Lower leg skin (tissue), 3 donors: ENCODE data around the gene RAPGEF6.

Source experiments
- POLR2A ChIP-seq, 2 donors: fragments of 450-650 bp; IDR thresholded peaks; one replicate each; pipeline ENCODE4 v1.6.1; 2016 to 2017; ENCODE audit warnings: antibody characterized with exemption in 2 of 2, mild to moderate bottlenecking in 1 of 2, moderate library complexity in 1 of 2
- TF ChIP-seq, protein P1 (sequence below), 3 donors: fragments of 450-650 bp; IDR thresholded peaks; one replicate each; pipeline ENCODE4 v1.5.1; 2016; ENCODE audit warnings: antibody characterized with exemption in 3 of 3, mild to moderate bottlenecking in 3 of 3, moderate library complexity in 2 of 3

DNA sequence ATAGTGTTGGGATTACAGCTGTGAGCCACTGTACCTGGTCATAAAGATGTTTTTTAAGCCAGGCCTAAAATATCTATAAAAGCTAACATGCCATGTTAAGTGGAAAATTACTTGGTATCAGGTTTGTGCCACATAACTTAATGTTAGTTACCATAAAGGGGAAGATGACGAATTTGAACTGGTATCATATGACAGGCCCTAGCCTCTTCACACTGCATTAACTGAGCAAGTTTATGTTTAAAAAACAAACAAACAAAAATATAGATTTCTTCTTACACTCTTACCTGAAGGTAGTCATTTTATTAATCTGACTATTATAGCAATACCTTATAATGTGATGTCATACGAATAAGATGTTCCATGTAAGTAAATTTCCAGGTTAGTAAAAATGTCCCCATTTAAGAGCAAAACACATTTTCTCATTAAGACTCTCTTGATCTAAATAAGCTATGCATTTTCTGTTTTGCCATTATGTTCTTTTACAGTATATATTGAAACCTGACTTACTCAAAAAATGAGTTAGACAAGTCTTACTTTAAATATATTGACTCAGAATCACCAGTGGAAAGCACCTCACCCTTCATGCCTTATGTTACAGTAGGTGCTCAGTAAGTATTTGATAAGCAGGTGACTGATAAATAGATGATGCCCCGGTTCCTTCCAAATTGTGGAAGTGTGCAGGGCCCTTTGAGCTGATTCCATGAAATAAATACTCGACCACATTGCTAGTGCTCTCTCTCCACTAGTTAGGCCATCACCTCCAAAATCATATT, 245.7 kb downstream of the RAPGEF6 start:
- TF ChIP-seq, protein P1, sequence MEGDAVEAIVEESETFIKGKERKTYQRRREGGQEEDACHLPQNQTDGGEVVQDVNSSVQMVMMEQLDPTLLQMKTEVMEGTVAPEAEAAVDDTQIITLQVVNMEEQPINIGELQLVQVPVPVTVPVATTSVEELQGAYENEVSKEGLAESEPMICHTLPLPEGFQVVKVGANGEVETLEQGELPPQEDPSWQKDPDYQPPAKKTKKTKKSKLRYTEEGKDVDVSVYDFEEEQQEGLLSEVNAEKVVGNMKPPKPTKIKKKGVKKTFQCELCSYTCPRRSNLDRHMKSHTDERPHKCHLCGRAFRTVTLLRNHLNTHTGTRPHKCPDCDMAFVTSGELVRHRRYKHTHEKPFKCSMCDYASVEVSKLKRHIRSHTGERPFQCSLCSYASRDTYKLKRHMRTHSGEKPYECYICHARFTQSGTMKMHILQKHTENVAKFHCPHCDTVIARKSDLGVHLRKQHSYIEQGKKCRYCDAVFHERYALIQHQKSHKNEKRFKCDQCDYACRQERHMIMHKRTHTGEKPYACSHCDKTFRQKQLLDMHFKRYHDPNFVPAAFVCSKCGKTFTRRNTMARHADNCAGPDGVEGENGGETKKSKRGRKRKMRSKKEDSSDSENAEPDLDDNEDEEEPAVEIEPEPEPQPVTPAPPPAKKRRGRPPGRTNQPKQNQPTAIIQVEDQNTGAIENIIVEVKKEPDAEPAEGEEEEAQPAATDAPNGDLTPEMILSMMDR (IDR thresholded peaks at IDR 0.05): no peak
- TF ChIP-seq POLR2A (IDR thresholded peaks at IDR 0.05): no peak
